Keratinocyte (primary cell): ENCODE data around the gene PLA2G4F.

Source experiments
- CTCF ChIP-seq, 3 experiments: IDR thresholded peaks in 1 of 3; conservative IDR thresholded peaks in 1 of 3; optimal IDR thresholded peaks in 1 of 3; 2 replicates in 2 of 3; 3 replicates in 1 of 3; pipeline versions ENCODE3 to v1.5.1; 2011; ENCODE audit warnings: low read length in 3 of 3, mild to moderate bottlenecking in 3 of 3, moderate library complexity in 2 of 3, control low read depth in 1 of 3, inconsistent platforms in 1 of 3; ENCODE audit not compliant: insufficient read depth in 2 of 3; ENCODE audit errors: extremely low read depth in 1 of 3
- EZH2 ChIP-seq: IDR thresholded peaks from one replicate; pipeline ENCODE4 v1.6.1; 2012; ENCODE audit warnings: inconsistent platforms, mild to moderate bottlenecking, low read length, moderate library complexity

GRCh38 chr15:42131826-42132806 is 24.3 kb downstream of the PLA2G4F start:
- TF ChIP-seq CTCF (optimal IDR thresholded peaks at IDR 0.05 in 1 of 3, IDR thresholded peaks at IDR 0.05 in 1 of 3, conservative IDR thresholded peaks at IDR 0.05 in 1 of 3; ENCODE audit: extremely low read depth in 1 of 3, insufficient read depth in 2 of 3, low read length in 3 of 3): no peak
- no peak for TF ChIP-seq EZH2
